DMS 273 (cell line): ENCODE results near the gene RANGAP1.

Experiments
- DNase-seq: peaks from one replicate; lab custom pipeline; 2025; ENCODE audit not compliant: unreplicated experiment; lab: John Stamatoyannopoulos, UW

RANGAP1 gene

GRCh38 chr22:41238570-41239442 lies 47.2 kb downstream of the RANGAP1 start:
- DNase-seq = no peak

- DNase-seq = peak; percentile 76
Measured at GRCh38 chr22:41237707-41238569, 48.0 kb downstream of the RANGAP1 start.

GRCh38 chr22:41237036-41237706 lies 48.8 kb downstream of the RANGAP1 start:
- no peak for DNase-seq

GRCh38 chr22:41234815-41235695 lies 50.9 kb downstream of the RANGAP1 start:
- DNase-seq = peak; percentile 27

GRCh38 chr22:41231369-41231768 lies 54.6 kb downstream of the RANGAP1 start:
- DNase-seq = no peak

GRCh38 chr22:41230401-41230785 lies 55.6 kb downstream of the RANGAP1 start:
- DNase-seq = no peak

- DNase-seq = no peak
Measured at GRCh38 chr22:41229730-41230400, 56.1 kb downstream of the RANGAP1 start.

- no peak for DNase-seq
Measured at GRCh38 chr22:41229215-41229614, 56.8 kb downstream of the RANGAP1 start.

- DNase-seq = no peak
Measured at GRCh38 chr22:41226723-41227655, 59.0 kb downstream of the RANGAP1 start.

GRCh38 chr22:41223535-41223934 lies 62.5 kb downstream of the RANGAP1 start:
- no peak for DNase-seq

GRCh38 chr22:41222846-41223507 lies 63.0 kb downstream of the RANGAP1 start:
- DNase-seq = no peak

- DNase-seq = no peak
Measured at GRCh38 chr22:41217553-41218157, 68.3 kb downstream of the RANGAP1 start.

- no peak for DNase-seq
Measured at GRCh38 chr22:41216984-41217383, 69.0 kb downstream of the RANGAP1 start.

- no peak for DNase-seq
Measured at GRCh38 chr22:41215926-41216325, 70.1 kb downstream of the RANGAP1 start.

GRCh38 chr22:41215409-41215808 lies 70.6 kb downstream of the RANGAP1 start:
- DNase-seq = no peak

GRCh38 chr22:41206719-41207118 lies 79.3 kb downstream of the RANGAP1 start:
- DNase-seq = no peak

GRCh38 chr22:41204992-41205900 lies 80.7 kb downstream of the RANGAP1 start, which contains the start of gene L3MBTL2:
L3MBTL2 (plus strand) TSS chr22:41205312; CDS start chr22:41205363, 51 bp downstream.
- DNase-seq = peak; percentile 98
